GM12801 (cell line): ENCODE results near the gene HDGFL2.

Experiments
- CTCF ChIP-seq: IDR thresholded peaks from one replicate; pipeline ENCODE4 v1.5.1; 2011; ENCODE audit warnings: control low read depth; ENCODE audit not compliant: insufficient read length; ENCODE audit errors: extremely low read depth

The HDGFL2 gene

GRCh38 chr19:4441994-4442818 lies 29.9 kb upstream of the HDGFL2 start:
- no peak for TF ChIP-seq CTCF

GRCh38 chr19:4442819-4443146 lies 29.3 kb upstream of the HDGFL2 start:
- no peak for TF ChIP-seq CTCF

- TF ChIP-seq CTCF = no peak
Observed at GRCh38 chr19:4443188-4443587, 28.9 kb upstream of the HDGFL2 start.

- TF ChIP-seq CTCF = no peak
Observed at GRCh38 chr19:4443966-4444764, 27.9 kb upstream of the HDGFL2 start.

GRCh38 chr19:4444765-4445741 lies 27.0 kb upstream of the HDGFL2 start:
- TF ChIP-seq CTCF = no peak

GRCh38 chr19:4445963-4446703 lies 26.0 kb upstream of the HDGFL2 start:
- TF ChIP-seq CTCF = no peak
